AG10803 (cell line): ENCODE measurements around the gene PCBP1.

Experiments
- DNase-seq: peaks from one replicate; pipeline ENCODE4 v3.0.0; 2010; ENCODE audit warnings: low read depth
- H3K4me3 ChIP-seq: 2 replicates; pipeline ENCODE4 v1.5.1; 2011; ENCODE audit warnings: mild to moderate bottlenecking, low read length, control low read depth
- CTCF ChIP-seq: conservative IDR thresholded peaks from 2 replicates; pipeline ENCODE4 v1.5.1; 2011; ENCODE audit warnings: mild to moderate bottlenecking, low read length, control low read depth, inconsistent platforms

Gene PCBP1

GRCh38 chr2:70116936-70117552 lies 29.8 kb downstream of the PCBP1 start:
- no peak overlapping the region for H3K4me3 ChIP-seq
- TF ChIP-seq CTCF: no peak
- DNase-seq: no peak

GRCh38 chr2:70118798-70119454 lies 31.6 kb downstream of the PCBP1 start:
- DNase-seq: no peak

GRCh38 chr2:70121627-70122372 lies 34.5 kb downstream of the PCBP1 start:
- no peak for TF ChIP-seq CTCF
- no peak overlapping the region for H3K4me3 ChIP-seq
- DNase-seq: no peak

More at GRCh38 chr2:70118798-70119454, 31.6 kb downstream of the PCBP1 start:
- no peak for TF ChIP-seq CTCF
- H3K4me3 ChIP-seq: no peak overlapping the region

GRCh38 chr2:70122470-70122869 lies 35.2 kb downstream of the PCBP1 start:
- DNase-seq: peak; percentile 32
- H3K4me3 ChIP-seq: no peak overlapping the region
- no peak for TF ChIP-seq CTCF

GRCh38 chr2:70123051-70123828 lies 36.0 kb downstream of the PCBP1 start:
- DNase-seq: peak; percentile 77
- TF ChIP-seq CTCF: no peak
- peak overlapping the region; percentile 65 for H3K4me3 ChIP-seq

- peak overlapping the region; percentile 65 for H3K4me3 ChIP-seq
- TF ChIP-seq CTCF: no peak
Measured at GRCh38 chr2:70123829-70124116, 36.5 kb downstream of the PCBP1 start.

More at GRCh38 chr2:70123829-70124116, 36.5 kb downstream of the PCBP1 start:
- no peak for DNase-seq
